DMS 273 treated with DMSO at 0.1 percent for 48 hours (cell line): ENCODE results near the gene TMSB10.
"Not testable (repeated sequence)": the region's sequence is repeated elsewhere in the genome, so short reads cannot be mapped to it uniquely, and the experiment has no call there.

Experiments used
- DNase-seq: peaks from one replicate; lab custom pipeline; 2025; lab: John Stamatoyannopoulos, UW

The TMSB10 gene

DNA sequence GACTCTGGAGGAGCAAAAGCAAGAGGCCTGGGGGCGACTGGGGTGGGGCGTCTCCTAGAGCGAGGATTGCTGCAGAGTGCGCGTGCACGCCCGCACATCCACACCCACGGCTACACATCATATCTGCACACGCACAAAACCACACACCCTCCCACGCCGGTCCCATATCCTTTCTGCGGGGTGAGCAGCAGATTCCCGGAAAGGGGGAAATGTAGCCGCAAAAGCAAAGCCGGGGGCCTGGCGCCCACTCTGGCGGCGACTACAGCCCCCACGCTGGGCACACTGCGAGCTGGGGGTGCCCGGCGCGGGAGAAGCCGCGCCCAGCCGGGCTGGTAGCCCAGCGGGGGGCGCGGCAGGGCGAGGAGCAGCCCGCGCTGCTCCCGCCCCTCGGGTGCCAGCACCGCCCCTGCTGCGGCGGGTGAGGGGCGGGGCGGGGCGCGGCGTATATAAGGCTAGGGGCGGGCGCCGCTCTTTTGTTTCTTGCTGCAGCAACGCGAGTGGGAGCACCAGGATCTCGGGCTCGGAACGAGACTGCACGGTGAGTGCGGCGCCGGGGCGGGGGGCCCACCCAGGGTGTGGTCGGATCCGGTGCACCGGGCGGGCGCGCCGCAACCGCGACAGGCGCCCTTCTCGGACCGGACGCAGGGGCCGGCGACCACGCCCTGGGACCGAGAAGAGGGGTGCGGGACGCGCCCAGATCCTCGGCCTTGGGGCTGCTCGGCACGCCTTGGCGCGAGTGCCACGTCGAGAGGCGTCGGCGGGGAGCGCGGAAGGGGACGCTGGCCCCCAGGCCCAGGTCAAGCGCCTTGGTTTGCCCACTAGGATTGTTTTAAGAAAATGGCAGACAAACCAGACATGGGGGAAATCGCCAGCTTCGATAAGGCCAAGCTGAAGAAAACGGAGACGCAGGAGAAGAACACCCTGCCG, at the start of gene TMSB10:
Gene TMSB10 (plus strand): TSS at position 476 of the 927 bp plus-strand sequence.
- DNase-seq, result peak; percentile 35

DNA sequence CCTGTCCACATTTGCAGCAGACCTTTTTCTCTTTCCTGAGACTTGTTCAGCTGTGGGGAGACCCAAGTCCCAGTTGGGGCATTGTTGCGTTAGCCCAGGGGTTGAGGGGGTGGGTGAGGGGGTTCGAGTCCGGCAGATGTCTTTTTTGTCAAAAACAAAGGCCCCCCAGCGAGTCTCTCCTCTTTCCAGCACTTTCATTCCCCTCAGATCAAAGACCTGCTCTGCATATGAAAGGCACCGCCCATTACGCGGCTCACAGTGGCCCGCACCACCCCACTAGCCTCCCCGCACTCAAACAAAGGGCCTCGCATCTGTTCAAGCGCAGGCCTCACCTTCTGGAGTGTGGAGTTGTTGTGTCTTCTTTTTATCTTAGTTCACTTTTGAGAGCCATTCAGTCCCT, 49.7 kb upstream of the TMSB10 start:
- DNase-seq, result no peak

DNA sequence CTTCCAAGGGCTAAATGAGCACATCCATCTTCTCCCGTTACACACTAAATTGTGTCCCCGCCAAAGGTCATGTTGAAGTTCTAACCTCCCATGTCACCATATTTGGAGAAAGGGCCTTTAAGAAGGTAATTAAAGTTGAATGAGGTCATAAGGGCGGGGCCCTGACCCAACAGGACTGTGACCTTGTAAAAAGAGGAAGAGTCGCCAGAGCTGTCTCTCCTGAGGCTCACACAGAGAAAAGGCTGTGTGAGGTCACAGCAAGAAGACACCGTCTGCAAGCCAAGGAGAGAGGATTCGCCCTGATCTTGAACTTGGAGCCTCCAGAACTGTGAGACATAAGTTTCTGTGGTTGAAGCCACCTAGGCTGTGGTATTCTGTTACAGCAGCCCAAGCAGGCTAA, 48.7 kb upstream of the TMSB10 start:
- DNase-seq, result no peak

DNA sequence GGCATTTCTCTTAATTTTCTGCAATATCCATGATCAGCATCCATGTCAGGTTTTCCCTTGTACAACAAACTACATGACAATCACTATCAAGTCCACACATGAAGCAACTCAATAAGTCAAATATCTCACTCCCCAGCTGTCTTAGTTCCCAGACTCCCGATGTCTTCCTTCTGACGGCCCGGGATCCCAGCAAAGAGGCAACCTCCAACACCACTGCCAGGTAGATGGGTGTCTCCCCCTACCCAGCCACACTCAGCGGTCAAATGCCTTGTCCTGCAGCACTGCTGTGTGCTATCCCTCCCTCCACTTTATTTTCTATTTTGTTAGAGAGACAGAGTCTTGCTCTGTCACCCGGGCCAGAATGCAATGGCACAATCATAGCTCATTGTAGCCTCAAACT, 47.9 kb upstream of the TMSB10 start:
- DNase-seq, result no peak

GRCh38 chr2:84858123-84858522, 47.3 kb upstream of the TMSB10 start:
- DNase-seq, result no peak

GRCh38 chr2:84858937-84859336, 46.5 kb upstream of the TMSB10 start:
- no peak for DNase-seq

- DNase-seq, result no peak
These were observed 43.9 kb upstream of the TMSB10 start for GRCh38 chr2:84861539-84861938.

DNA sequence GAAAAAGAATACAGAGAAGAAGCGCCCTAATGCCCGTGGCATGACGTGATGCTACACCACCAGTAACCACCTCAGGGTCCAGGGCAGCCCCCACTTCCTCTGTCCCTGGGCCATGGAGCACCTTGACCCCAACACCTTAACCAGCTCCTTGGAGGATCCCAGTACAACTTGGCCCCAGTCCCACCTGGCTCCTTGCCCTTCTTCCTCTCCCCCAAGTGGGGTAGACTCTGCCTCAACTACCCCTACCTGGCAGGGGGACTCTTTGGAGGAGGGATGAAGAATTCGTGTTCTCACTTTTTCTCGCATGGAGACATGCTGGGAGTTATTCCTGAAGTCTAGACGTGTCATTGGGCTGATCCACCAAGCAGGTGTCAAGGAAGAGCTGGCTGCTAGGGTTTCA, 43.5 kb upstream of the TMSB10 start:
- DNase-seq, result no peak

DNA sequence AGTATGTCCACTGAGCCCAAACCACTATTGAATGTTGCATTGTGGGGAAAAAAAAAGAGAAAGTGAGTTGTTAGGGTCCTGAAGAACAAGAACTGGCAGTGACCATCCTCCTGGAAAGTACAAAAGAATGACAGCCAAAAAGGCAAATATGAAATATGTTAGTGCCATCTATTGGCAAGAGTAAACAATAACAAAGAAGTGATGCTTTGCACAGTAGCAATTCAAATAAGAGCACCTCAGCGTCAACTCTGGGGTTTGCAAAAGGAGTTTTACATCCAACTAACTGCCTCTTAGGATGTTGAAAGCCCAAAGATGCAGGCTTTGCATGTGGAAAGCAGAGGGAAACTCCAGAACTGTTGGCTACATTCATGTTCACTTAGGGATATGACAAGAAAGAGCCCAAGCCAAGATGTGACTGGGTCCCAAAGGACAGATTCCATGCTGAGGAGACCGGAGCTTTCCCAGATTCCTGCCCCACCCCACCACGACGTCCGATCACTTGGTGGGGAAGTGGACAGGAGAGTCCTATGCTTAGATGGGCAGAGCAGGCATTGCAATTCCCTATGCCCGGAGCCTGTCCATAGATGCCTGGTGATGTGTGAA, 40.2 kb upstream of the TMSB10 start:
- peak; percentile 14 for DNase-seq

- no peak for DNase-seq
These were observed 39.3 kb upstream of the TMSB10 start for GRCh38 chr2:84866122-84866521.

DNA sequence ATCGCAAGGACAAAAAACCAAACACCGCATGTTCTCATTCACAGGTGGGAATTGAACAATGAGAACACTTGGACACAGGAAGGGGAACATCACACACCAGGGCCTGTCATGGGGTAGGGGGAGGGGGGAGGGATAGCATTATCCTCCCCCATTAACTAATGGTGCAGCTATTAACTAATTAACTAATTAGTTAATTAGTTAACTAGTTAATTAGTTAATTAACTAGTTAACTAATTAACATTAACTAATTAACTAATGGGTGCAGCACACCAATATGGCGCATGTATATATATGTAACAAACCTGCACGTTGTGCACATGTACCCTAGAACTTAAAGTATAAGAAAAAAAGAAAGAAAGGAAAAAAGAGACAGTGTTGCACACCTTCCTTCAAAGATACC, 37.1 kb upstream of the TMSB10 start:
- DNase-seq, result not testable (repeated sequence)

DNA sequence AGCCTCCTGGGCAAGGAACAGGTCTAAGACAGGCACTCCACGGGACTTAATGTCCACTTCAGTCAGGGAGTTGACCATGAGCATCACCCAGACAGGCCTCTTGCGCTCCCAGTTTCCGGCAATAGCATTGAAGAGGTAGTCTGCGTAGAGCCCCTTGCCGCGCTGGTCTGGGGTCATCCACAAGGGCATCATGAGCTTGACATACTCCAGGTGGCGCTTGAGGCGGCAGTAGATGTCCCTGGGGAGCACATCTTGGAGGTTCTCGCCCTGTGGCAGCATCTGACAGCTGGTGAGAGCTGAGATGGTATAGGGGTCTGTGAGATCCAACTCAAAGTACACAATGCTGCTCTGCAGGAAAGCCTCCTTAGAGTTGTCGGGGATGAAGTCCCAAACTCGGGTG, 35.1 kb upstream of the TMSB10 start:
- no peak for DNase-seq

DNA sequence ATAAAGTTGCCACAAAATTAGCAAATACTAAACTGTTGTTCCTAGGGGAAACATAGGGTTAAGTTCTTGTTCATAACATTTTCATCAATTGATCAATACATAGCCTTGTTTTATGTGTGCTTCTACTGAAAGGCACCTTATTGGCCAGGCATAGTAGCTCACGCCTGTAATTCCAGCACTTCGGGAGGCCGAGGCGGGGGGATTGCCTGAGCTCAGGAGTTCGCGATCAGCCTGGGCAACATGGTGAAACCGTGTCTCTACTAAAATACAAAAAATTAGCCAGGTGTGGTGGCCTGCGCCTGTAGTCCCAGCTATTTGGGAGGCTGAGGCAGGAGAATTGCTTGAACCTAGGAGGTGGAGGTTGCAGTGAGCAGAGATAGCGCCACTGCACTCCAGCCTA, 32.8 kb upstream of the TMSB10 start:
- not testable (repeated sequence) for DNase-seq

DNA sequence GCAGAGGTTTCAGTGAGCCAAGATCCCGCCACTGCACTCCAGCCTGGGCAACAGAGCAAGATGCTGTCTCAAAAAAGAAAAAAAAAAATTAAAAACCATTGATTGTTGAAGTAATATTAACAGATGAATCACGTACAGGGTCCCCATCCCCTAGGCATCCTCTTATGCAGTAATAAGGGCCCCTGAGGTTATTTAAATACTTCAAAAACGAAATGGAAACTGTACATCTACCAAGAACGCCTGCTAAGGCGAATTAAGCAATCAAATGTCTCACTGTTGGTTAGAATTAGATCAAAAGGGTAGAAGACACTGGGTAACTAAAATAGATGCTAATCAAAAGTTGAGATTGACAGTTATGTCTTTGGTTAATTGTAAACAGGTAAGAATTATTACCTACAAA, 32.1 kb upstream of the TMSB10 start:
- DNase-seq, result no peak

DNA sequence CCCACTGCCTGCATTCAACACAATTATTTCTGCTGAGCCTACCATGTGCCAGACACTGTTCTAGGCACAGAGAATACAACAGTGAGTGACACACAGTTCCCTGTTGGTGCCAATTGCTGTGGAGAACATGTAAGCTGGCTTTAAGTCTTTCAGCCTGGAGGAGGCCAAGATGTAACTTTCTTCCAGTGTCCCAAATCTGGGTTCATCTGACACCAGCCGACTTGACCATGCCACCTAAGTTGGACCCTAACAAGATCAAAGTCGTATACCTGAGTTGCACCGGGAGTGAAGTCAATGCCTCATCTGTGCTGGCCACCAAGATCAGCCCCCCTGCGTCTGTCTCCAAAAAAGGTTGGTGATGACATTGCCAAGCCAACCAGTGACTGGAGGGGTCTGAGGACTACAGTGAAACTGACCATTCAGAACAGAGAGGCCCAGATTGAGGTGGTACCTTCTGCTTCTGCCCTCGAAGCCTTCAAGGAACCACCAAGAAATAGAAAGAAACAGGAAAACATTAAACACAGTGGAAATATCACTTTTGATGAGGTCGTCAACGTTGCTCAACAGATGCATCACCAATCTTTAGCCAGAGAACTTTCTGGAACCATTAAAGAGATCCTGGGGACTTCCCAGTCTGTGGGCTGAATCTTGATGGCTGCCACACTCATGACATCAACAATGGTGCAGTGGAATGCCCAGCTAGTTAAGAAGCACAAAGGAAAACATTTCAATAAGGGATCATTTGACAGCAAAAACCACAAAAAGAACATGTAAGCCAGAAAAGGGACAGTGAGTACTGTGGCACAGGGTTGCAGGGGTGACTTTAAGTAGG, 30.9 kb upstream of the TMSB10 start:
- no peak for DNase-seq

DNA sequence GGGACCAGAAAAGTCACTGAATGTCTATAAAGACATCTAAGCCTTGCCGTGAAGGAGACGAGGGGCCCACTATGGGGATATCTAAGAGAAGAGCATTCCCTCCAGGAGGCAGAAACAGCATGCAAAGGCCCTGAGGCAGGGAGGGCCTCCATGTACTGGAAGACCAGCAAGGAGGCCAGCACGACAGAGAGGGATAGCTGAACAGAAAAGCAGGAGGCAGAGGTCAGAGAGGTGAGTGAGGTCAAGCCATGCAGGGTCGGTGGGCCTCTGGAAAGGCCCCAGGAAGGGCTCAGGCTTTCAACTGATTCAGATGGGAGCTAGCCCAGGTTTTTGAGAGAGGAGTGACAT, 30.3 kb upstream of the TMSB10 start:
- DNase-seq, result no peak

GRCh38 chr2:84875619-84876018, 29.8 kb upstream of the TMSB10 start:
- not testable (repeated sequence) for DNase-seq

DNA sequence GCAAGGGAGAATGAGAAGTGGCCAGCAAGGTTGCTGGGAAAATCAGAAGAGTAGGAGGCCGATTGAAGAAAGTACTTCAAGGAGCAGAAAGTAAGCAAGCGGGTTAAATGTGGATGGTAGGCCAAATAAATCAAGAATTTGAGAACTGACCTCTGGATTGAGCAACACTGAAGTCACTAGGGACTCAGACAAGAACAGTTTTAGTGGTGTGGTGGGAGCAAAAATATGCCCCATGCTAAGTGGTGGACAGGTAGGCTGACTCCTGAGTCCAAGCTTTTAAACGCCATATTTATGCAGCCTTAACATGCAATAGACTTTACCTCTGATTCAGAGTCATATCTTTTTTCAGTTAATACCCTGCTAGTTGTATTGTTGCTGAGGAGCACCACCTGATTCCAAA, 29.1 kb upstream of the TMSB10 start:
- DNase-seq, result no peak

- DNase-seq, result no peak
These were observed 27.0 kb upstream of the TMSB10 start for GRCh38 chr2:84878459-84878858.

DNA sequence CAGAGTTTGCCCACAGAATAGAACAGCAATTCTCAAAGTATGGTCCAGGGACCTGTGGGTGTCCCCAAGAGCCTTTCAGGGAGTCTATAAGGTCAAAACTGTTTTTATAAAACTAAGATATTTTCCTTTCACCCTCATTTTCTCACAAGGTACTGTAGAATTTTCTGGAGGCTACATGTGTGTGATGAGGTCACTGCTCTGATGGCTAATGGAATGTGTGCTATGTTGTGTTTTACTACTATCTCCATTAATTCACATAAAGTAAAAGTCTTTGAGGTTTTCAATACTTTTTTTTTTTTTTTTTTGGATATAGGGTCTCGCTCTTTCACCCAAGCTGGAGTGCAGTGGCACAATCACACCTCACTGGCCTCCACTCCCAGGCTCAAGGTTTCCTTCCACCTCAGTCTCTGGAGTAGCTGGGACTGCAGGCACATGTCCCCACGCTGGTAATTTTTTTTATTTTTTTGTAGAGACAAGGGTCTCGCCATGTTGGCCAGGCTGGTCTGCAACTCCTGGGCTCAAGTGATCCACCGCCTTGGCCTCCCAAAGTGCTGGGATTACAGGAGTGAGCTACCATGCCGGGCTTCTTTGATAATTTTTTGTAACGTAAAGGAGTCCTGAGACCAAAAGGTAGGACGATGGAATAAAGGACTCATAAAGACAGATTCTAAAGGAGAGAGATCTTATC, 26.4 kb upstream of the TMSB10 start:
- no peak for DNase-seq

DNA sequence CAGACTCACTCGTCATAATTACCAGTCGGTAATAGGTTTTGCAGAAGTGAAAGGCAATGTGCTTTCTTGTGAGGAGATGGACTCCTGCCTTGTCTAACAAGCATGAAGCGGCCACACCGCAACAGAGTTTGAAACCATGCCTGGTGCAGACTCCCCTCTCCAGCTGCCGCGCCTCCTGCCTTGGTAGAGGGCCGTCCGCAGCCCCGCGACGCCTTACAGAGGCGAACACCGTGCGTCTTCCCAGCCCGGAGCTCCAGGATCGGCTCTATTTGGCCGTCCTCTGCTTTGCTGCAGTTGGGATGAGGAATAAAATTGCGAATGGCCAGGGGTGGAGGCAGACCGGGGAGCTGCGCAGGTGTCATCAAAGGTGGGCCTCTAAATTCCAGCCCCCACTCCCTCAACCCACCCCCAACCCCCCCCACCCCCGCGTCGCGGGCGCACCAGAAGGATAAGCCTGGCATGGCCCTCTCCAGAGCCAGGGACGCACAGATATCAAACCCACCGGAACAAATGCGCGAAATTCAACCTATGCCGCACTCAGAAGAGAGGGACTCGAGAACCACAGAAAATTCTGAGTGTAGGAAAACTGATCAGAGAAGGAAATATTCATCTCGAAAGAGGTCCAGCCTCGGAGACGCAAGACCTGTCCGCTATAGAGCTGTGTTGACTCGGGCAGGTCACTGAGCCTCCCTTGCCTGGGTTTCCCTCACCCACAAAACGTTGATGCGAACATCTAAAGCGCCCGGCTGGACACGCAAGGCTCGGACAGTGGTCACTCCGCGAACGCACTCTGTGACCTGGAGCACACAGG, 25.7 kb upstream of the TMSB10 start:
- no peak for DNase-seq

DNA sequence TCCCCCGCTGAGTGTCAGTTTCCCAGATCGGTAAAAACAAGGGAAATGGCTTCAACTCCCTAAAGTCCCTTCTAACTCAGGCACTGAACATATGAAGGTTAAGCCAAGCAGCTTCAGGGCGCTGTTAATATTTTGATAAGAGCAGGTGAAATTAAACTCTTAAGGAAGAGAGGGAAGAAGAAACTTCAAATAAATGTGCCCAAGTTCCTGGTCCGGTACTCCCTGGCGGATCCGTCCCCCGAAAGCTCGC, 25.1 kb upstream of the TMSB10 start:
- no peak for DNase-seq
